Putamen (tissue), 1 donor: ENCODE data around the gene KXD1.
A peak's percentile ranks its signal among the peaks of the same experiment; 100 is the strongest.
"Not testable (repeated sequence)": the region's sequence is repeated elsewhere in the genome, so short reads cannot be mapped to it uniquely, and the experiment has no call there.

Experiments used
- DNase-seq: peaks from one replicate; pipeline ENCODE4 v3.0.0-alpha.2; 2016; ENCODE audit warnings: low spot score

The KXD1 gene

DNA sequence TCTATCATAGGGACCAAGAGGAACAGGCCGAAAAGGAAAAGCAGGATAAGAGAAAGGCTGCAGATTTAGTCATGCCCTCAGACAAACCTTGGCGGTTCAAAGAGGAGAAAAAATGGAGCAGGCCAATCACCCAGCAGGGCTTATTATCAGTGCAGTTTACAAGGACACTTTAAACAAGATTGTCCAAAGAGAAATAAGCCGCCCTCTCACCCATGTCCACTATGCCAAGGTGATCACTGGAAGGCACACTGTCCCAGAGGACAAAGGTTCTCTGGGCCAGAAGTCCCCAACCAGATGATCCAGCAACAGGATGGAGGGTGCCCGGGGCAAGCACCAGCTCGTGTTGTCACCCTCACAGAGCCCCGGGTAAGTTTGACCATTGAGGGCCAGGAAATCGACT lies 22.6 kb downstream of the KXD1 start:
- no peak for DNase-seq

- no peak for DNase-seq
Measured at GRCh38 chr19:18586306-18586705, 28.6 kb downstream of the KXD1 start.

DNA sequence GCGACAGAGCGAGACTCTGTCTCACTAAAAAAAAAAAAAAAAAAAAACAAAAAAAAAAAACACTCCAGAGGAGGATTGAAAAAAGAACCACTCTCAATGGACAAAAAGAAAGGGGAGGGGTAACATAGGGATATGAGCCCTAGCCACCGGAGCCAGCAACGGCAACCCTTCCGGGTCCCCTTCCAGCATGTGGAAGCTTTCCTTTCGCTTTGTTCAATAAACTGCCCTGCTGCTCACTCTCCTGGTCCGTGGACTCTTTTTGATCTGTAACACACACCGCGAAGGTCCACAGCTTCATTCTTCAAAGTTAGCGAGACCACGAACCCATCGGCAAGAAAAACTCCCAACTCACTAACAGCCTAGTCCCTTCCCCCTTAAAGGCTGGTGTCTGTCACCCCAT lies 29.9 kb downstream of the KXD1 start:
- no peak for DNase-seq

- no peak for DNase-seq
Measured at GRCh38 chr19:18587962-18588610, 30.4 kb downstream of the KXD1 start.

DNA sequence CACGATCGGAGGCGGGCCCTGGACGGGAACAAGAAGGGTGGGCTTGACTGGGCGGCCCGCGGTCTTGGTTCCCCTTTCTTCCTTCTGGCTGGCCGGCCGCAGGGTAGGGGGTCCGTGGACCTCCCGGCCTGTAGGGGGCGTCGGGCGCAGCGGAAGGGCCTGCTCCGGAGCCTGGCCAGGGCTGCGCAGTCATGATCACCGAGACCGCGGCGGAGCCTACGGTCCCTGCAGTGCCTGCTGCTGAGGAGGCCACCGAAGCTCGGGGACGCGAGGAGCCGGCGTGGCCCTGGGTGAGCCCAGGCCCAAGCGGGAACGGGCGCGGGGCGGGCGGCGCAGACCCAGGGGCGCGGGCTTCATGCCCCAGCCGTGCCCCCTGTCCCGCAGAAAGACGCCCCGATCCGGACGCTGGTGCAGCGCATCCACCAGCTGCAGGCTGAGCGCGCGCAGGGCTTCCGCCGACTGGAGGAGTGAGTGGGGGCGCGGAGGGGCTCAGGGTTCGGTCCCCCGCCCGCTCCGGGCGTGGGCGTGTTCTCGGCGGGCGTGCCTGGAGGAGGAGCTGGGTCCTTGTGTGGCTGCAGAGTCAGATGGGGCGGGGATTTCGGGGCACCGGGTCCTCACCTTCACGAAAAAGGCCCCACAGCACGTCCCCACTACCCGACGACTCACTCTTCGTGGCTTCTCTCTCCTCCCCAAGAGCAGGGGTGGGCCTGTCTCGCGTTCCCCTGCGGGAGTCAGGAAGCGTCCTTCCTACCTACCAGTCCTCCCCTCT lies 31.1 kb downstream of the KXD1 start, which contains the start of gene REX1BD:
Gene REX1BD (plus strand): TSS at position 188 of the 769 bp plus-strand sequence. CDS start 4 bp downstream, at position 192.
- peak; percentile 78 for DNase-seq

DNA sequence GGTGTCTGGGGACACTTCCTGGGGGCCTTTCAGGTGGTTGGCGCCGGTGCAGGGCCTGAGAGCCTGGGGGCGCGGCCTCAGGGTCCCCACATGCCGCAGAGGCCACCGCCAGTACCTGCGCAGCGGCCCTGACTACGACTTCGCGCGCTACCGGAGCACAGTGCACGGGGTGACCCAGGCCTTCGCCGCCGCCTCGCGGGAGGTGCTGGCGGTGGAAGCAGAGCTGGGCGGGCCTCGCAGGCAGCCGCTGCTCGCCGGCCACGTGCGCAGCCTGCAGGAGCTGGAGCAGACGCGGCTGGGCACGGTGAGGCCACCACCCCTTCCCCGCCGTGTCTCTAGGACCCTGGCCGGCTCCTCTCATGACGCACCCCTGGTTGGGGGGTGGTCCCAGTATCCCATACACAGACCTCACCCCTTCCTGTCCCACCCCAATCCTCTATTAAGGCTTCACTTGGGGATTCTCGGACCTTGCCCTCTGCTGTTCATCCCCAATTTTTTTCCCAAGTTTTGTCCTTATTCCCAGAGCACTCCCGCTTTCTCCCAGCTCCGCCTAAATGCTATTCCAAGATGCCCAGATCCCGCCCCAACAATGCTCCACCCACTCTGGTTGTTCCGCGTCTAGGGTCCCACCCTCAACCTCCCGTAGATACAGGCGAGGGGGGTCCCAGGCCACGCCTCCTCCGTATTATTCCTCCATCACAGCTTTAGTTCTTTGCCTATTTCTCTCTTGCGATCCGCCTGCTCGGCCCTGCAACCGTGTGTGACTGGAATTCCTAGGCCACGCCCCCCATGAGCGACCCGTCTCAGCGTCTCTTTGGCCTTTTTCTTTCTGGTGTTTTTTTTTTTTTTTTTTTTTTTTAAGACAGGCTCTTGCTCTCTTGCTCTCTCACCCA lies 32.0 kb downstream of the KXD1 start:
- no peak for DNase-seq

DNA sequence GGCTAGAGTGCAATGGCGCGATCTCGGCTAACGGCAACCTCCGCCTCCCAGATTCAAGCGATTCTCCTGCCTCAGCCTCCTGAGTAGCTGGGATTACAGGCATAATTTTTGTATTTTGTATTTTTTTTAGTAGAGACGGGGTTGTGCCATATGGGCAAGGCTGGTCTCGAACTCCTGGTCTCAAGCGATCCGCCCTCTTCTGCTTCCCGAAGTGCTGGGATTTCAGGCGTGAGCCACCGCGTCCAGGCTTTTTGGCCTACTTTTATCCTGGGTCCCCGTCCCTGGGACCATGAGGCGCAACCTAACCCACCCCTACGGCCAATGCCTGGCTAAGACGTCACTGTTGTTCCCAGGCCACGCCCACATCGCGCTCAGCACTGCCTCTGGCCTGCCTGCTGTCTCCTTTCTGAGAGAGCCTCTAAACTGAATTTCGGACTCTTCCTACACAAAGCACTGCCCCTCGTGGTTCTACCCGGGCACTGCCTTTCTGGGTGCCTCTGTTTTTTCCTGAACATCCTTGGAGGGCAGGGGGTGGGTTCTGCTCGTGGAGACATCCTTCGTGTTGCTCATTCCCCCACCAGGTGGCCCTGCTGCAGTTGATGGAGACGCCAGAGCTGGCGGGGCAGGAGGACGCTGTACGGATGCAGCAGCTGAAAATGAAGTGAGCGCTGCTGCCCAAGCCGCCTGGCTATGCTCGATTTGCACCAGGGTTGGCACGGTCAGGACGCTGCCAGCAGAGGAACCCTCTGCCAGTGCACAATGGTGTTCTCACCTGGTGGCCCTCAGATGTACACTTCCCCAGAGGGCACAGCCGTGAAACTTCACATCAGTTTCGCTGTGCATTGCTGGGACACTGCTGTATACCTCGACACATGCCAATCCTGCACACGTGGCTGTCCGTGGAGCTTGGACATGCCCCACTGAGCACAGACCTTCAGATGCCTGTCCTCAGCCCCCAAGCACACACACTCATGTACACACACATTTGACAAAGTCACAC lies 32.9 kb downstream of the KXD1 start:
- peak; percentile 87 for DNase-seq

GRCh38 chr19:18591735-18592385 lies 34.2 kb downstream of the KXD1 start:
- DNase-seq: no peak

DNA sequence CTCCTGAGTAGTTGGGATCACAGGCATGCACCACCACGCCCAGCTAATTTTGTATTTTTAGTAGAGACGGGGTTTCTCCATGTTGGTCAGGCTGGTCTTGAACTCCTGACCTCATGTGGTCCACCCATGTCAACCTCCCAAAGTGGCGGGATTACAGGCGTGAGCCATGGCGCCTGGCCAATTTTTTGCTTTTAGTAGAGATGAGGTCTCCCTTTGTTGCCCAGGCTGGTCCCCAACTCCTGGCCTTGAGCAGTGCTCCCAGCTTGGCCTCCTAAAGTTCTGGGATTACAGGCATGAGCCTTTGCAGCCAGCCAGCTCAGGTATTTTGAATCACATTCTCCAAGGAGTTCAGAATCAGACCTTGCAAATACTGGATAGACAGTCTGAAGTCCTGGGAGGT lies 35.1 kb downstream of the KXD1 start:
- not testable (repeated sequence) for DNase-seq

GRCh38 chr19:18593367-18594095 lies 35.9 kb downstream of the KXD1 start:
- DNase-seq: no peak

GRCh38 chr19:18594096-18594823 lies 36.6 kb downstream of the KXD1 start:
- DNase-seq: peak; percentile 49

GRCh38 chr19:18594824-18595373 lies 37.2 kb downstream of the KXD1 start:
- no peak for DNase-seq

- no peak for DNase-seq
Measured at GRCh38 chr19:18595475-18595874, 37.8 kb downstream of the KXD1 start.

- DNase-seq: no peak
Measured at GRCh38 chr19:18596752-18597157, 39.1 kb downstream of the KXD1 start.

- DNase-seq: no peak
Measured at GRCh38 chr19:18597809-18598660, 40.4 kb downstream of the KXD1 start.

DNA sequence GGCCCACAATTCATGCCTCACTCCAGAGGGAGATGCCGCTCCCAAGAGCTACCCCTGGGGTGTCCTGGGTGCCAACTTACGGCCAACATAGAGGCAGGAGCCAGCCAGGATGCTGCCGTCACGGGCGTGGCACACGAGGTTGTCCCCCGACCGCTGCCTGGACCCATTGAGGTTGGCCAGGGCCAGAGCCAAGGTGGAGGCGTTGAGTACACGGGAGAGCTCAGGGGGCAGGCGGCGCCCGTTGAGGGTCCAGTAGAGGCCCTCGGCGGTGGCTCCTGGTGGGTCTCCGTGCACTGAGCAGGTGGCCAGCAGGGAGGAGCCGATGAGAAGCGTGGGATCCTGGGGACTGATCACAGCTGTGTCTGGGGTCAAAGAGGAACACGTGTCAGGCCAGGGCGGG lies 41.8 kb downstream of the KXD1 start:
- no peak for DNase-seq

DNA sequence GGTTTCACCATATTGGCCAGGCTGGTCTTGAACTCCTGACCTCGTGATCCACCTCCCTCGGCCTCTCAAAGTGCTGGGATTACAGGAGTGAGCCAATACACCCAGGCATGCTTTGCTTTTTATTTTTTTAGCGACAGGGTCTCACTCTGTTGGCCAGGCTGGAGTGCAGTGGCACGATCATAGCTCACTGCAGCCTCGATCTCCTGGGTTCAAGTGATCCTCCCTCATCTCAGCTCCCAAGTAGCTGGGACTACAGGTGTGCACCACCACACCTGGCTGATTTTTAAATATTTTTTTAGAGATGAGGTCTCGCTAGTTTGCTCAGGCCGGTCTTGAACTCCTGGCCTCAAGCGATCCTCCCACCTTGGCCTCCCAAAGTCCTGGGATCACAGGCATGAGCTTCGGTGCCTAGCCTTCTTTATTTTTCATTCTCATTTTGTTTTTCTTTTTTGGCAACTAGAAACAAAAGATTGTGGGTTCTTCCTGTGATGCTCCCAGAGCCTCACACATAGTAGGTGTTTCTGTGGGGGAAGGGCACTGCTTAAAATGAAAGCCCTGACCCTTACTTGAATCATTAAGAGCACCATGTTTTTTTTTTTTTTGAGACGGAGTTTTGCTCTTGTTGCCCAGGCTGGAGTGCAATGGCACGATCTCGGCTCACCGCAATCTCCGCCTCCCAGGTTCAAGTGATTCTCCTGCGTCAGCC lies 43.2 kb downstream of the KXD1 start:
- DNase-seq: not testable (repeated sequence)
